HG02970 (cell line): ENCODE measurements around the gene SPSB2.
A peak's percentile ranks its signal among the peaks of the same experiment; 100 is the strongest.
"Not testable (repeated sequence)": the region's sequence is repeated elsewhere in the genome, so short reads cannot be mapped to it uniquely, and the experiment has no call there.

Experiments used
- ATAC-seq: cut with Tn5 transposase; IDR thresholded peaks from one replicate; pipeline ENCODE4 v1.9.1; 2021; ENCODE audit warnings: mild to moderate bottlenecking, moderate library complexity, moderate number of reproducible peaks; ENCODE audit not compliant: unreplicated experiment, low FRiP score

The SPSB2 gene

GRCh38 chr12:6872073-6873048 is 742 bp downstream of the SPSB2 start:
- ATAC-seq, result no peak

DNA sequence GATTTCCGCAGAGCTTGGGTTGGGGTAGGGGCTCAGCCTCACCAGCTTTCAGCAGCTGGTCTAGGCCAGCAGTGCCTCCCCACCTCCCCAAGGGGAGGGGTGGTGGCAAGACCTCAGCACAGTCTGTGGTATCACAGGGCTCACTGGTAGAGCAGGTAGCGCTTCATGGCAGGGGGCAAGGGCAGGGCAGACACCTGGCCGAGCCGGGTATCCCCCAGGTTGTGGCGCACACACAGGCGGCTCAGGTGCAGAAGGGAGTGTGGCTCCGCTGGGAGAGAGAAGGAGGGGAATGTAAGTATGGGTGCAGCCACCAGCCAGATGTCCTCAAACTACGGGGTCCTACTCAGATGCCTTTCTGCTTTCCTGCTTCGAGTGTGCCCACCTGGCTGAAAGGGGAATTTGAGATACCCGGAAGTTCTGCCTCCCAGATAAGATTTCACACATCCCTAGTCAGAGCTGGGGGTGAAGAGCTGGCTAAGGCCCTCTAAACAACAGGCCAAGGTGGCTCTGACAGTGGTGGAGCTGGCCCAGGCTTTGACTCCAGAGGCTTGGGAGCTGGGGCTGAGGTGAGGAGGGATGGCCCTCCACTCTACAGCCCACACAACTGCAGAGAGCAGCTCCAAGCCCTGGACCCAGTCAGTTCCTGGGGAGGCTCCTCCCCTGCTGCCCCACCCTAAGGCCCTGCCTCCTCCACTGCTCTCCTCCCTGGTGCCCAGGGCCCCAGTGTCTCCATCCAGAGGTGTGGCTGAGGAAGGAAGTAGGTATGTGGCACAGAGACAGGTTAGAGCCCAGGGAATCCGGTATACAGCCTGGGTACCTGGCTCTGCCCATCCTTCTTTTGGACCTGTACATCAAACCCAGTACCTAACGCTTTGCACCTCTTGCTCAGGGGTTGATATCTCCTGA is 1.8 kb downstream of the SPSB2 start:
- ATAC-seq, result no peak

GRCh38 chr12:6870304-6870703 is 2.8 kb downstream of the SPSB2 start:
- not testable (repeated sequence) for ATAC-seq

GRCh38 chr12:6869049-6870021 is 3.8 kb downstream of the SPSB2 start:
- ATAC-seq, result no peak

DNA sequence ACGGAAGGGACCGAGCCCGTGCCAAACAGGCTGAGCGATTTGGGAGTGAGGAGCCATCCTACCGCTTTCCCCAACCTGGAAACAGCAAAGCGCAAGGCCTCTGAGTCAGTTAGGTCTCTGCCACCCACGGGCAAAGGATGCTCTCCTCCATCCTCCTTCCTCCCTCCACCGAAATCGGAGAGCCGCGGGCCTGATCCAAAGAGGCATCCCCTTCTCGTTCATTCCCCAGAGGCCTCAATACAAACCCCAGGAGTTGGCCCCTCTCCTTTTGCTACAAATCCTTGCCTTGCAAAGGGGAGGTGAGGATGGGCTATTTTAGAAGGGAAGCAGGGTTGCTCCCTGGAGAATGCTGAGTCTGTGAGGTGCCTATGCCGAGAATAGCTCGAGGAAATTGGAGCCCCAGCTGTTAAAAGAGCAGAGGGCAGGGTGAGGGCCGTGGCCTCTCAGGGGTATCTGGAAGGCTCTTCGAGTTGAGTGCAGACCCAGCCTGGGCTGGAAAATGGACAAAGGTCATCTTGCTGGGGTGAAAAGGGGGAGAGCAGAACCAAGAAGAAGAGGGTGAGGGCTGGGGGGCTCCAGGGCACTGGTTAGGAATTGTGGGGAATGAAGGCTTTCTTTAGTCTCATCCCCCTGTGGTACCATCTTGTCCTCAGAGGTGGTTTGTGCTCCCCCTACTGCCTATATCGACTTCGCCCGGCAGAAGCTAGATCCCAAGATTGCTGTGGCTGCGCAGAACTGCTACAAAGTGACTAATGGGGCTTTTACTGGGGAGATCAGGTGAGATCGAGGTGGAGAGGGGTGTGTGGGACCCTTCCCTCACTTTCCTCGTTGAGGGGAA is 4.7 kb downstream of the SPSB2 start:
- no peak for ATAC-seq

DNA sequence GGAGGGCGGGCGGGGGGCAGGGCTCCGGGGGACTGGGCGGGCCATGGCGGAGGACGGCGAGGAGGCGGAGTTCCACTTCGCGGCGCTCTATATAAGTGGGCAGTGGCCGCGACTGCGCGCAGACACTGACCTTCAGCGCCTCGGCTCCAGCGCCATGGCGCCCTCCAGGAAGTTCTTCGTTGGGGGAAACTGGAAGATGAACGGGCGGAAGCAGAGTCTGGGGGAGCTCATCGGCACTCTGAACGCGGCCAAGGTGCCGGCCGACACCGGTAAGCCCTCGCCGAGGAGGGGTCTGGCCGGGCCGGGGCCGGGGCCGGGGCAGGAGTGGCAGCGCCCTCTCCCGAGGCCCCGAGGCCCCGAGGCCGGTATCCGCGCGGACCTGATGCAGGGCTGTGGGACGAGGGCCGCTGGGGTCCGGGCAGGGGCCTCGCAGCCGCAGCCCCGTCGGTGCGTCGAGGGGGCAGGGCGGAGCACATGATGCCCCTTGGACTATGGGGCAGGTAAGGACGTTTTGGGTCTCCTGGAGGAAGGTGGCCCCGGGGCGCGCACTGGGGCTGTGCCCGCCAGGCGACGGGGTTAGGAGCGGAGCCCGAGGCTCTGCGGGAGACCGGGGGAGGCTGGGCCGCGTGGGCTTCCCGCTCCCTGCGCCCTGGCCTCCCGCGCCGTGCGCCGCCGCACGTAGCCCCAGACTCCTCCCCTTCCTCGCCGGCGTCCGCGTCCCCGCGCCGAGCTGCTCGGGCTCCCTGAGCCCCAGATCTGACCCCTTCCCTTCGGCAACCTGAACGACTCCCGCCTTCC is 5.5 kb downstream of the SPSB2 start, which contains the start of gene TPI1:
TPI1 (plus strand) TSS at position 119 of the 798 bp plus-strand sequence; CDS start at position 155, 36 bp downstream.
- peak; percentile 48 for ATAC-seq

- no peak for ATAC-seq
These were observed 6.1 kb downstream of the SPSB2 start for GRCh38 chr12:6866920-6867412.

- no peak for ATAC-seq
These were observed 6.8 kb downstream of the SPSB2 start for GRCh38 chr12:6866163-6866919.

DNA sequence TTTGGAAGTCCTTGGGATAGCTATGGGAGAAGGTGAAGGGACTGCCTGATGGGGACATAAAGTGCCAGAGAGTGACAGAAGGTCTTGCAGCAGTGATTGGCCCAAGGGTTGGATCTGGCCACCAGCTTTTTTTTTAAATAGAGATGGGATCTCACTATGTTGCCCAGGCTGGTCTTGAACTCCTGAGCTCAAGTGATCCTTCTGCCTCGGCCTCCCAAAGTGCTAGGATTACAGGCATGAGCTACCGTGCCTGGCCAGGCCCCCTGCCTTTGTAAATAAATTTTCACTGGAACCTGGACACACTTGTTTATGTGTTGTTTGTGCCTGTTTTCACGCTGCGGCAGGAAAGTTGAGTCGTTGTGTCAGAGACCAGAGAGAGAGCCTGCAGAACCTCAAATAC is 7.8 kb downstream of the SPSB2 start:
- ATAC-seq, result not testable (repeated sequence)

GRCh38 chr12:6863586-6864321 is 9.3 kb downstream of the SPSB2 start:
- no peak for ATAC-seq

GRCh38 chr12:6863033-6863432 is 10.1 kb downstream of the SPSB2 start:
- no peak for ATAC-seq

- no peak for ATAC-seq
These were observed 11.7 kb downstream of the SPSB2 start for GRCh38 chr12:6861391-6861790.

DNA sequence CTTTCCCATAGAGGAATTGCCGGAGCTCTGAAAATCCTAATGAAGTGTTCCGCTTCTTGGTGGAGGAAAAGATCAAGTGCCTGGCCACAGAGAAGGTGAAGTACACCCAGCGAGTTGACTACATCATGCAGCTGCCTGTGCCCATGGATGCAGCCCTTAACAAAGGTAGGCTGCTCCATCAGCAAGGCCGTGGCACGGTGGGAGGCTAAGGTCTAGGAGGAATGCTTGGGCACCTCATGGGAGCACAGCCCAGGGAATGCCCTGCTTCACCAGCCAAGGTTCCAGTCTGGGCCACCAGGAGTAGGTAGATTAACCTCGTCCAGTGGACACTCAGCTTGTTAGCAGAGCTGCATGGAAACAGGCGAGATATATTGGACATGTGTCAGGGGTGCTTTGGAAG is 12.2 kb downstream of the SPSB2 start:
- no peak for ATAC-seq

GRCh38 chr12:6860116-6860515 is 13.0 kb downstream of the SPSB2 start:
- no peak for ATAC-seq

GRCh38 chr12:6858799-6859198 is 14.3 kb downstream of the SPSB2 start:
- ATAC-seq, result no peak

GRCh38 chr12:6855322-6855721 is 17.8 kb downstream of the SPSB2 start:
- ATAC-seq, result no peak

DNA sequence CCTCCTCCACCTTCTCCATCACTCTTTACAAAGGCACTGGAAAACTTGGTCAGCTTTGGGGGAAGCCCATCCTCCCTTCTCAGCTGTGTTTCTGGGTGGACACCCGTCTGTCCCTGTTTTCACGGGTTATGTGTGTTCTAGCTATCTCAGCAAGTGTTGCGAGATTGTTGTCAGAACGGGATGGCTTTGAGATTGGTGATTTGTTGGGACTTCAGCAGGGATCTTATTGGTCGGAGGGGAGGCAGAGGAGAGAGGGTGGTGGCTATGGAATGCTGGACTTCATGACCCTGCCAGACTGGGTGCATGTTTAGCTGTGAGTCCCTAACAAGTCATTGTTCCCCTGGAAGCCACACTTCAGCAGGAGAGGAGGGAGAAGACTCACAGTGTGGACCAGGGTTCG is 19.1 kb downstream of the SPSB2 start:
- no peak for ATAC-seq
